SH-SY5Y (cell line): ENCODE results near the gene FSD1.

Experiments used
- GATA2 ChIP-seq: IDR thresholded peaks from 2 replicates; pipeline ENCODE4 v1.6.1; 2011; ENCODE audit warnings: mild to moderate bottlenecking, low read depth, low read length
- GATA3 ChIP-seq: IDR thresholded peaks from 2 replicates; pipeline ENCODE4 v1.6.1; 2011; ENCODE audit warnings: low read depth, mild to moderate bottlenecking, low read length, moderate library complexity

- TF ChIP-seq GATA2 (no peak), GATA3 (no peak)
Measured at GRCh38 chr19:4292515-4292914, 11.9 kb upstream of the FSD1 start.
